Fibroblast of lung (primary cell): ENCODE data around the gene TCEA3. TPM values are rescaled to one million over a fixed set of nuclear protein-coding genes. Genes with fewer than 3 reads are reported as not detected.

Experiments
- DNase-seq, 2 donors: peaks; one replicate each; pipeline versions ENCODE4 v3.0.0 to v3.0.0-alpha.2; 2010; ENCODE audit warnings: low read depth in 2 of 2
- H2AFZ ChIP-seq: 2 replicates; pipeline ENCODE4 v1.5.1; 2012; ENCODE audit warnings: low read length, control low read depth, inconsistent platforms
- H3K27ac ChIP-seq: 2 replicates; pipeline ENCODE4 v1.5.1; 2011; ENCODE audit warnings: low read length, control low read depth; ENCODE audit not compliant: insufficient read depth
- H3K27me3 ChIP-seq: 2 replicates; pipeline ENCODE4 v1.5.1; 2011; ENCODE audit warnings: mild to moderate bottlenecking, low read length; ENCODE audit not compliant: control insufficient read depth, insufficient read depth
- H3K36me3 ChIP-seq: 2 replicates; pipeline ENCODE4 v1.5.1; 2011; ENCODE audit warnings: low read length; ENCODE audit not compliant: control insufficient read depth, insufficient read depth
- H3K4me1 ChIP-seq: 2 replicates; pipeline ENCODE4 v1.5.1; 2011; ENCODE audit warnings: low read length; ENCODE audit not compliant: control insufficient read depth, insufficient read depth; ENCODE audit errors: extremely low read depth
- H3K4me2 ChIP-seq: 2 replicates; pipeline ENCODE4 v1.5.1; 2011; ENCODE audit warnings: low read length, control low read depth; ENCODE audit not compliant: insufficient read depth; ENCODE audit errors: extremely low read depth
- H3K4me3 ChIP-seq, 4 experiments: fragments of 200-600 bp in 1 of 4; sonication (generic) in 1 of 4; replicated peaks in 1 of 4; 2 replicates each; pipeline ENCODE4 v1.5.1; 2011 to 2016; ENCODE audit warnings: low read length in 4 of 4, low read depth in 3 of 4, mild to moderate bottlenecking in 3 of 4, control low read depth in 2 of 4, inconsistent platforms in 1 of 4, mixed read lengths in 1 of 4; ENCODE audit not compliant: insufficient read depth in 1 of 4; ENCODE audit errors: control extremely low read depth in 1 of 4
- H3K79me2 ChIP-seq: 2 replicates; pipeline ENCODE4 v1.5.1; 2012; ENCODE audit warnings: mild to moderate bottlenecking, low read length, inconsistent platforms; ENCODE audit not compliant: control insufficient read depth, insufficient read depth
- H3K9ac ChIP-seq: 2 replicates; pipeline ENCODE4 v1.5.1; 2011; ENCODE audit warnings: mild to moderate bottlenecking, low read length, control low read depth; ENCODE audit not compliant: insufficient read depth
- H3K9me3 ChIP-seq: 2 replicates; pipeline ENCODE4 v1.5.1; 2012; ENCODE audit warnings: low read depth, low read length; ENCODE audit not compliant: control insufficient read depth, insufficient read depth
- H4K20me1 ChIP-seq: 2 replicates; pipeline ENCODE4 v1.5.1; 2011; ENCODE audit warnings: low read length; ENCODE audit not compliant: control insufficient read depth, insufficient read depth; ENCODE audit errors: extremely low read depth
- EZH2 ChIP-seq: IDR thresholded peaks from 2 replicates; pipeline ENCODE4 v1.5.1; 2012; ENCODE audit warnings: low read length, control low read depth, mild to moderate bottlenecking; ENCODE audit errors: missing control alignments
- polyA plus RNA-seq, 2 donors: library from polyadenylated mRNA; depleted of rRNA in 1 of 2; stranded (reverse) in 1 of 2; unstranded in 1 of 2; fragments of >200 nt; gene quantifications; 2 replicates each; pipeline ENCODE4 v1.2.1, GENCODE V29; 2011 to 2012; ENCODE audit warnings: missing spikeins in 1 of 2
- total RNA-seq: library from RNA; depleted of rRNA; stranded (reverse); fragments of >200 nt; gene quantifications from 2 replicates; pipeline ENCODE4 v1.2.1, GENCODE V29; 2014
- TF ChIP-seq, protein P1 (sequence below), 2 donors: IDR thresholded peaks in 1 of 2; conservative IDR thresholded peaks in 1 of 2; 1 replicate in 1 of 2; 2 replicates in 1 of 2; pipeline ENCODE4 v1.5.1; 2011 to 2012; ENCODE audit warnings: low read length in 2 of 2, control low read depth in 1 of 2, inconsistent platforms in 1 of 2, low read depth in 1 of 2, mild to moderate bottlenecking in 1 of 2

The TCEA3 gene
- total and polyA plus RNA-seq, 2 donors (not counting 1 experiment from before 2014, with no cell fraction given) = 12.3 to 44.6 TPM

DNA sequence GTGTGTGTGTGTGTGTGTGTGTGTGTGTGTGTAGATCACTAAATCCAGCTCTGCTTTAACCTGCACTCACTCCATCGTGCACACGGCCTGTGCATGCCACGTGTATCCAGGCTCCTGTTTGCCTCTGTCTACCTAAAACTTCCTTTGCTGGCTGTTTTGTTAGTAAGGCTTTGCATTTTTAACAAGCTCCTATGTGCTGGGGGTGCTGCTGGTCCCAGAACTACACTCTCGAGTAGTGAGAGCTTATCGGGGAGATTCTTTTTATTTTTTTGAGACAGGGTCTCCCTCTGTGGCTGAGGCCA, 596 bp upstream of the TCEA3 start:
- peak overlapping the region in 1 of 4 experiments; percentile 61 for H3K4me3 ChIP-seq
- no peak overlapping the region for H3K27ac ChIP-seq
- no peak for DNase-seq
- H3K36me3 ChIP-seq = peaks cover 2% of the 10 kb centered on the region
- H3K4me1 ChIP-seq = peaks cover 9% of the 10 kb centered on the region
- H3K9ac ChIP-seq = no peak overlapping the region
- peak overlapping the region; percentile 75 for H3K4me2 ChIP-seq
- H4K20me1 ChIP-seq = no peaks in the 10 kb centered on the region
- no peaks in the 10 kb centered on the region for H3K27me3 ChIP-seq
- H3K9me3 ChIP-seq = no peaks in the 10 kb centered on the region
- H2AFZ ChIP-seq = no peak overlapping the region
- TF ChIP-seq, protein P1, sequence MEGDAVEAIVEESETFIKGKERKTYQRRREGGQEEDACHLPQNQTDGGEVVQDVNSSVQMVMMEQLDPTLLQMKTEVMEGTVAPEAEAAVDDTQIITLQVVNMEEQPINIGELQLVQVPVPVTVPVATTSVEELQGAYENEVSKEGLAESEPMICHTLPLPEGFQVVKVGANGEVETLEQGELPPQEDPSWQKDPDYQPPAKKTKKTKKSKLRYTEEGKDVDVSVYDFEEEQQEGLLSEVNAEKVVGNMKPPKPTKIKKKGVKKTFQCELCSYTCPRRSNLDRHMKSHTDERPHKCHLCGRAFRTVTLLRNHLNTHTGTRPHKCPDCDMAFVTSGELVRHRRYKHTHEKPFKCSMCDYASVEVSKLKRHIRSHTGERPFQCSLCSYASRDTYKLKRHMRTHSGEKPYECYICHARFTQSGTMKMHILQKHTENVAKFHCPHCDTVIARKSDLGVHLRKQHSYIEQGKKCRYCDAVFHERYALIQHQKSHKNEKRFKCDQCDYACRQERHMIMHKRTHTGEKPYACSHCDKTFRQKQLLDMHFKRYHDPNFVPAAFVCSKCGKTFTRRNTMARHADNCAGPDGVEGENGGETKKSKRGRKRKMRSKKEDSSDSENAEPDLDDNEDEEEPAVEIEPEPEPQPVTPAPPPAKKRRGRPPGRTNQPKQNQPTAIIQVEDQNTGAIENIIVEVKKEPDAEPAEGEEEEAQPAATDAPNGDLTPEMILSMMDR (conservative IDR thresholded peaks at IDR 0.05 in 1 of 2, IDR thresholded peaks at IDR 0.05 in 1 of 2; ENCODE audit: low read depth in 1 of 2, low read length in 2 of 2) = no peak
- no peak for TF ChIP-seq EZH2
- H3K79me2 ChIP-seq = no peaks in the 10 kb centered on the region

DNA sequence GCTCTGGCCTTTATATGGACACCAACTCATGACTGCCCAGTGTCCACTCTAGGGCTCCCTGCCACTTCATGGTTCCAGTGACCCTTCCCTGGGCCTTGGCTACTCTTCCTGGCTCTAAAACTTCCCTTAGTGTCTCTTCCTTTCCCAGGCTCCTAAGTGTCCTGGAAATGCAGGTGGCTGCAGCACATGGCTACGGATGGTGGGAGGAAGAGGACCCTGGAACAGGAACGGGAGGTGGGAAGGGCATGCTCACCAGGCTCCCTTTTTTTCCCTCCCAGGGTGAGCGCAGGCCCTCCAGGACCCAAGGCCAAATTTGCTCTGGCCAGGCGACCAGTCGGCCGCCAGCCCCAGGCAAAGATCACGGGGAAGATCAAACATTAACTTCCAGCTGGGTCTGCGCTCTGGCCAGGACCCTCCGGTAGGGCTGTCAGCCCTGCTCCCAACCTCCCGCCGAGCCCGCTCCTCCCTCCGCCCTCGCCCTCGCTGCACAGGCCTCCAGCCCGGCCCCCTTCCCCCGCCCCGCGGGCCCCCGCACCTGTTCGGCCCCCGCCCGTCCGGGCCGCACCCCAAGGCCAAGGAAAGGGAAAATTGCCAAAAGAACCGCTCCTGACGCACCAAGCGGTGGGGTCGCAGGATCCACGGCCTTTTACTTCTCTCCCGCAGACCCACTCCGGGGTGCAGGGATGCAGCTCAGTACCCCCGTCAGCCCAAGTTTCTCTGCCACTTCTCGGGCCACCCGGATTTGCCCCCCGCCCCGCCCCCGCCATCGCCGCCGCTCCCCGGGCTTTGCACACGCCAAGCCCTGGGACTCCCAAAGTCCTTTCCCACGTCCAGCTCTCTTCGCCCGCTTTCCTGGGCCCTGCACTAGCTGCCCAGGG, 894 bp downstream of the TCEA3 start:
- H3K9ac ChIP-seq = peak overlapping the region; percentile 20
- DNase-seq = no peak
- peaks cover 9% of the 10 kb centered on the region for H3K4me1 ChIP-seq
- TF ChIP-seq, protein P1 (conservative IDR thresholded peaks at IDR 0.05 in 1 of 2, IDR thresholded peaks at IDR 0.05 in 1 of 2; ENCODE audit: low read depth in 1 of 2, low read length in 2 of 2) = no peak
- no peak for TF ChIP-seq EZH2
- H3K9me3 ChIP-seq = no peaks in the 10 kb centered on the region
- H3K4me2 ChIP-seq = peak overlapping the region; percentile 81
- H3K27ac ChIP-seq = no peak overlapping the region
- no peaks in the 10 kb centered on the region for H3K79me2 ChIP-seq
- no peaks in the 10 kb centered on the region for H3K36me3 ChIP-seq
- no peak overlapping the region for H2AFZ ChIP-seq
- H4K20me1 ChIP-seq = no peaks in the 10 kb centered on the region
- no peaks in the 10 kb centered on the region for H3K27me3 ChIP-seq
- peak overlapping the region; percentile 25 to 61 (median 47) for H3K4me3 ChIP-seq

DNA sequence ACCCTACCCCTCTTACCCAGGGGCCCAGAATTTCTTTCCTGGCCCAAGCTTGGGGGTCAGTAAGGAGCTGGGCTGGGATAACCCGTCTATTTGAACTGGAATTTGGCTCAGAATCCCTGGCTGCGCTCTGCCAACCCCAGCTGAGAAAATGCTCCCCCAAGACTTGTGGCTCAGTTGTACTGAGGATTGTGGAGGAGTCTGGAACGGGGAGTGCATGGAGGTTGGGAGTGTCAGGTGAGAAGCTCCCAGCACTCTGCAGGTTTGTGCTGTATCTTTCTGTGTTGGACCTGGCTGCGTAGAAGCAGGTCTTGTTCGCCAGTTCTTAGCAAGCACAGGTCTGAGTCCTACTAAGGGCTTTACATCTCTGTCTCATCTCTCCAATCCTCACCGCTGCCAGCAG, 1.6 kb downstream of the TCEA3 start:
- Histone ChIP-seq H3K27me3 (no peaks in the 10 kb centered on the region), H2AFZ (no peak overlapping the region), H3K36me3 (no peaks in the 10 kb centered on the region), H3K4me3 (peak overlapping the region in 1 of 4 experiments; percentile 61), H3K9me3 (no peaks in the 10 kb centered on the region), H3K4me1 (peaks cover 9% of the 10 kb centered on the region), H4K20me1 (no peaks in the 10 kb centered on the region), H3K27ac (peak overlapping the region; percentile 61), H3K4me2 (no peak overlapping the region), H3K9ac (no peak overlapping the region), H3K79me2 (no peaks in the 10 kb centered on the region)
- TF ChIP-seq EZH2 = no peak
- TF ChIP-seq, protein P1 (conservative IDR thresholded peaks at IDR 0.05 in 1 of 2, IDR thresholded peaks at IDR 0.05 in 1 of 2; ENCODE audit: low read depth in 1 of 2, low read length in 2 of 2) = no peak
- no peak for DNase-seq
